Measurements from ENCODE around the gene FHOD1.

Gene FHOD1

DNA sequence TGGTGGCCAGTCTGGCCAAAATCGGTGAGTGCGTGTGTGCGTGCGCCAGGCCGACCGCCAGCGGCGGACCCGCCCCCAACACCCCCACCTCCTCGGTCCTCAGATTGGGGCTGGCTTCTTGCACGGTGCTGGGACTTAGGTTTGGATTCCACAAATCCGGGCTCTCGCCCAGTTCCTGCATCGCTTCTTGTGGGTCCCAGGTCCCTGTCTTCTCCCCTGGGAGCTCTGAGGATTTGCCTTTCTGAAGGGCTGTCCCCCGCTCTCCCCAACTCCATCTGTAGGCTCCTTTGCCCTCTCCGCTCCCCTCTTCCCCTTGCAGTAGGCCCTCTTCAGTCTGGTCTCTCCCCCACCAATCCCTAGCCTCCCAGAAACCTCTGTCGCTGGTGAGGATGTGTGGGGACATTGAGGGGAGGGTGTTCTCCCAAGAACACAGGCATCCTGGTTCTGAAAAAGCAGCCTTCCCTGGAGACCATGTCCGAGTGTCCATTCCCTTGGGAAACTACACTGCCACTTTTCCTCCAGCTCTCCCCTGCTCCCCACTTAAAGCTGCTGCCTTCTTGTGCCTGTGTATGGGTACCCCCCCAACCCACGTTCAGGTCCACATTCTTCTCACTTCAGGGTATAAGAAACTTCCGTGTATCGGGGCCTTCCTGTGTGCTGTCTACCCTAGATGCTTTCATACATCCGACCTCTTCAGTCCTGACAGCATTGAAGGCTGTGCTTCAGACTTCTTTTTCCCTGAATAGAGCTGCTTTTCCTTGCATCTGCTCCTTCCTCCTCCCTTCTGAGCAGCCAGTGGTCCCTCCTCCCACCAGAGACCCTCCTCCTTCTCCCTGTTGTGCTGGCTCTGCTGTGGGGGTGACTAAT is 2.1 kb upstream of the FHOD1 start:
- no peak for DNase-seq (ENCODE audit: low read depth in 2 of 2)

- no peak for DNase-seq (ENCODE audit: low read depth in 2 of 2)
Measured at GRCh38 chr16:67248401-67249177, 1.3 kb upstream of the FHOD1 start, which contains the start of gene SLC9A5. TSS of gene SLC9A5 (plus strand) at chr16:67248979. CDS start at chr16:67249015, 36 bp downstream.

- DNase-seq (ENCODE audit: low read depth in 2 of 2) = no peak
Measured at GRCh38 chr16:67248073-67248400, 756 bp upstream of the FHOD1 start.

GRCh38 chr16:67246756-67247191 is 507 bp downstream of the FHOD1 start:
- no peak for DNase-seq (ENCODE audit: low read depth in 2 of 2)

GRCh38 chr16:67246081-67246755 is 1.1 kb downstream of the FHOD1 start:
- DNase-seq (ENCODE audit: low read depth in 2 of 2) = peak; percentile 47 to 52

GRCh38 chr16:67245674-67246080 is 1.6 kb downstream of the FHOD1 start:
- no peak for DNase-seq (ENCODE audit: low read depth in 2 of 2)

GRCh38 chr16:67245186-67245585 is 2.1 kb downstream of the FHOD1 start:
- DNase-seq (ENCODE audit: low read depth in 2 of 2) = no peak

DNA sequence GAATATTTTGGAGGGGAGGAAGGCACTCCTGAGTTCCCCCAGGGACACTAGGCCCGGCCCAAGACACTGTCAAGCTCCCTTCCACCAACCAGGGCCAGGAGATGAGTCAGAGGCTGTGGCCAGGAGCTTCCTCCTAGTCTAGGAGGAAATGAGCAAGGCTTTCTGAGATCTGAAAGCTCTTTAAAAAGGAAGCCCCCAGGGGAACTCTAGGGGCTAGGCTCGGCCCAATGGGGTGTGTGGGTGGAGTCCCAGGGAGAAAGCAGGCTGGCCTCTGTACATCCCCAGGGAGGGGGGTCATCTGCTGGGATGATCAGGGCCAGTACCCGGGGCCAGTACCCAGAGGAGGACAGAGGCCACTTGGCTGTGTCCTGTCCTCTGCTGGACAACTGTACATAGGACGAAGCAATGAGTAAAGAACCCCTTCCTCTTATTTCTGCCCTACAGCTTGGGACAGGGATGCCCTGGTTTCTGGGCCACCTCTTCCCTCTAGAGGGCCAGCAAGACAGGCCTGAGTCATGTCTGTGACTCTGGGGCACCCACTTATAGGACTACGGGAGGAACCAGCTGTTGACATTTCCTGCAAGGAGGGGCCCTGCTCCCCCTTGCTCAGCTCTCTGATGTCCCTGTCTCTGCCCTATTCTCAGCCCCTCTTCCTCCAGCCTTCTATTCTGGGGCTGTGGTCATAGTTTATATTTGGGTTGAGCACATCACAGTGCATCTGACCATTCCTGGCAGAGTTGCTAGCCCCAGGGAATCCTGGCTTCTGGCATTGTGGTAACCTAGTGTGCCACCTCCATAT is 2.7 kb downstream of the FHOD1 start:
- peak; percentile 79 for DNase-seq (ENCODE audit: low read depth in 2 of 2)

DNA sequence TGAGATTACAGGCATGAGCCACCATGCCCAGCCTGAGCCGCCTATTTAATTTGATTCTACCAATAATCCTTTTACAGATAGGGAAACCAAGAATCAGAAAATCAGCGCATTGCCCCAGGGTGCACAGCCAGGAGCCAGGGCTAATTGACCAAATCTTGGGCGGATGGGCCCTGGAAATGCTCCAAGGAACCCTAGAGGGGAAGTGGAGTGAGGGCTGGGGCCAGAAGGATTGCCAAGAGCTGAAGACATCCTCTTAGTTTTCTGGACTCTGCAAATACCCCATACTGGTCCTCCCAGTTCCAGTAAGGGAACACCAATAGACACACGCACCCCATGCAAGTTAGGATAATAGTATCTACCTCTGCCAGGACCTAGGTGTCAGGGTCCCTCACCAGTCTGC is 3.8 kb downstream of the FHOD1 start:
- no peak for DNase-seq (ENCODE audit: low read depth in 2 of 2)

GRCh38 chr16:67242138-67242730 is 5.0 kb downstream of the FHOD1 start:
- no peak for DNase-seq (ENCODE audit: low read depth in 2 of 2)

DNA sequence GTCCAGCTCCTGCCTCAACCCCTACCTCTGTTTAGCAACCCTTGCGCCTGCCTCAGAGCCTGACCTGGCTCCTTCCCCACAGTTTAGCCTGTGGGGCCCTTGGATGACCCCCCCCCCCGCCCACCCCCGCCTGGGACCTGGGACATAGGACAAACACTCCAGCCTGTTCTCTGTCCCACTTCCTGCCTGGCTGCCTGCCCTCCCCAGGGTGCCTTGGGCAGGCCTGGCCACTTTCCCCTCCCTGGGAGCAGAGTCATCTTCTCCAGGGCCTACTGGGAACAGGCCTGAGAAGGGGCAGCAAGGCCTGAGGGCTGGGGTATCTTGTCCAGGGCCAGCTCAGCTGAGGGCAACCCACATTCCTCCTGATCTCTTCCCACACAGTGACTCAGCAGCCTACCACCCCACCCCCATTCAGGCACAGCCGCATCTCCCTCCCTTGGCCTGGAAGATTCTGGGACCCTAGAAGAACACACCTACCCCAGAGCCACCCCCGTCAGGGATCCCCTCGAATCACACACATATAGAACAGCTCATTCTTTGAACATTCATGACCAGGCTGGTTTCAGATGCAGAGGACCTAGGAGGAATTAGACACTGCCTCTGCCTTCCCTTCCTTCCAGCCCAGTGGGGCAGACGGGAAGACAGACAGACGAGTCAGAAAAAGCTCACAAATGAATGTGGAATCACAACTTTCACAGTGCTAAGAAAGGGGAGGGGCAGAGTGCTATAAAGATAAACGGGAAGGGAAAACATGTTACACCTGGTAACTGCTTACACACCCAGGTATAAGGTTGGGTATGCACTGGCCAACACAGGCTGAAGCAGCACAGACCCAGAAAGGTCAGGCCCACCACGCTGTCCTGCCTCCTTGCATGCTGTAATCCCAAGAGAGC is 6.0 kb downstream of the FHOD1 start:
- DNase-seq (ENCODE audit: low read depth in 2 of 2) = no peak

DNA sequence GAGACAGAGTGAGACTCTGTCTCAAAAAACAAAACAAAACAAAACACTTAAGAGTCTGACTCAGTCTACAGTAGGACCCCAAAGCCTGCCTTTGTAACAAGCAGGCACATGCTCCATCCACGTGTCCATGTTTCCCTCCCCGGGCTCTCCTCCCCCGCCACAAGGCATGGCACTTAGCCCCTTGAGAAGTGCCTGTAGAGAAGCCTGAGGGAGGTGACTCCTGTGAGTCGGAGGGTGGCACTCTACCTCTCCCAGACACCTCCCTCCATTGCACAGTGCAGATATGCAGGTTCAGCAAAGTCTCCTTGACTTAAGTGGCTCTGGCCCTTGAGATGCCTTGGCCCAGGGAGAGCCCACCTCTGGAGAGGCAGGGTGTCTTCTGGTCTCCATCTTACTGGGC is 6.8 kb downstream of the FHOD1 start:
- DNase-seq (ENCODE audit: low read depth in 2 of 2) = no peak

- DNase-seq (ENCODE audit: low read depth in 2 of 2) = no peak
Measured at GRCh38 chr16:67238806-67239470, 8.3 kb downstream of the FHOD1 start.

DNA sequence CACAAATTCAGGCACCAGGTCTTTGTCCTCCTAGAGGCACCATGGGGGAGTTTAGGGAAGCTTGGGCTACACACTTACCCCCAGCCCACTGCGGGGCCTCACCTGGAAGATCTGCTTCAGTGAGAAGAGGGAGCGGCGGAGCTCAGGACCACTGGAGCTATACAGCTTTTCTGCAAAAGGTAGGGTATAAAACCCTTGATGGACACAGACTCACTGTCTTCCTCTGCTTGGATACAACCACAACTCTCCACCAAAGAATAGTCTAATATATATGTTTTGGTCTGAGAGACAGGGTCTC is 9.1 kb downstream of the FHOD1 start:
- DNase-seq (ENCODE audit: low read depth in 2 of 2) = no peak

DNA sequence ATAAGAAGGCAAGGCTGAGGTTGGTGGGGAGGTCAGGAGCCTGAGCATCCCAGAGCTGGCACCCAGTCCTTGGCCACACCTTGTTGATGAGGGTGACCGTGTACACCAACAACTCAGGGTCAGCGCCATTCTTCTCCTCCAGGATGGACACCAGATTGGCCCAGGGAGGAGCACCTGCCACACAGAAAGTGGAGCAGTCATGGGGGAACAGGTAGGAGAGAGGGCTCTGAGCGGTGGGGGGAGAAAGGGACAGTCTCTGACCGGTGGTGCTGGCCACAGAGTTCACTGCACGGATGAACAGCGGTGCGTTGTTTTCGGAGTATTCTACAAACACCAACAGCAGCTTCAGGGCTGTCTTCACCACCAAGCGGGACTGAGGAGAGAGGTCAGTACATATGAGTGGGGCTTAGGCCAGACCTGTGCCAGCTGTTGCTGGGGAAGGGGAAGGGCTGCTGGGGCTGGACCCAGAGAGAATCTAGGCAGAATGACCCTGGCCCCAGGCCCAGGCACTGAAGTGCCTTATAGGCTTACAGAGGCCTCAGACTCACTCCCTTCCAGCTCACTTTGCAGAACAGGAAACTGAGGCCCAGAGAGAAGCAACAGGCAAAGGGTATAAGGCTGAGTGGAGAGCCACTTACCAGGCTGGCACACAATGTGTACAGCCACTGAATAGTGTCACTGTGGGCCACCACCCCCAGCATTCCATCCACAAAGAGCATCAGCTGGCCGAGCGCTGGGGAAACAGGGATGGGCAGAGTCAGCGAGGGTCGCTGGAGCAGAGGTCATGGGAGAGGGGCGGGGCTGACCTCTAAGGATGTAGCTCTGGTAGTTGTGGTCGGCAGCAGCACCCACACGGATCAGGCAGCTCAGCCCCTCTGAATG is 9.6 kb downstream of the FHOD1 start:
- no peak for DNase-seq (ENCODE audit: low read depth in 2 of 2)

GRCh38 chr16:67236563-67237395 is 10.5 kb downstream of the FHOD1 start:
- DNase-seq (ENCODE audit: low read depth in 2 of 2) = peak; percentile 75

DNA sequence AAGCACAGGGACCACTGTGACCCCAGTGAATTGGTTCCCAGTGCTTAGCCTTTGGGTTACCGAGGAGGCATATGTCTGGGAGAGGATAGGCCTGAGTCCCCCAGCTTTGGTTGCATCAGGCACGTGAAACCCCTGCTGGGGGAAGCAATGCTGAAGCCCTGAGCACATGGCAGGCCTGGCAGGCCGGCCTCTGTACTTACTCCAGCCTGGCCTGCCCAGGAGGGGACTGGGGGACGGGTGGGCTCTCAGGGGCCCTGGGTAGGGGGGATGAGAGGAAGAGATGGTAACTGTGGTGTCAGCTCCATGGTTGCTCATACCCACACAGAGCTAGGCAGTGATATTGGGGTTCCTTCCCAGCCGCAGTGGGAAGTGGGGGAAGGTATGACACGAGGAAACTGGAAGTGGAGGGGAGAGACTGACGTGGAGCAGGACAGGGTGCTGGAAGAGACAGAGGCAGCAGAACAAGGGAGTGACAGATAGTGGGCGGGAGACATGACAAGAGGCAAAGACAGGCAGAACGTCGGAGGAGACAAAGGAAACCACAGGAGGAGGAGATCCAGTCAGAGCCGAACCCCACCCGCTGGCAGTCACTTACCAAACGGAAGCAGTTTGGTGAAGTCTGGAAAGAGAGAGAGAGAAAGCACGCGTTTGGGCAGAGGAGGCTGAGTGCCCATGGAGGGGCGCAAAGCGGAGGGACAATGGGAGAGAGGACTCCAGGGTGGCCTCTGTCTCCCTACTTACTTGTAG is 11.3 kb downstream of the FHOD1 start:
- DNase-seq (ENCODE audit: low read depth in 2 of 2) = no peak
